ENCODE results near the gene CCDC12.

CCDC12 gene

DNA sequence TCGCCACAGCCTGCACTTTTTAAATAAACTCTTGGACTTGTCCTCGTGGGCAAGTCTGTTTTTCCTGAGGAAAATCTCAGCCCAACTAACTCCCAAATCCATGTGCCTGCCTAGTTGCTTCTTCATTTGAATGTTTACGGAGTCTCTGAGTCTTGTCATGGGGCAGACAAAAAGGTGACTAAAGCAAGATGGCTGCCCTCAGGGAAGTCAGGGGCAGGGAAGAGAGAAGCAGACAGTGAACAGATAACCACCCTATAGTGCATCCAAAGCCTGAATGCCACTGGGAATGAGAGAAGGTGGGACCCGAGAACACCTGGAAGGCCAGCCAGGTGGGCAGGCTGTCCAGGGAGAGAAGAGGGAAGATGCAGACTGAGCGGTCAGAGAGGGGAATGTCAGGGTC is 21.4 kb downstream of the CCDC12 start:
- DNase-seq (ENCODE audit: low read depth) = no peak

DNA sequence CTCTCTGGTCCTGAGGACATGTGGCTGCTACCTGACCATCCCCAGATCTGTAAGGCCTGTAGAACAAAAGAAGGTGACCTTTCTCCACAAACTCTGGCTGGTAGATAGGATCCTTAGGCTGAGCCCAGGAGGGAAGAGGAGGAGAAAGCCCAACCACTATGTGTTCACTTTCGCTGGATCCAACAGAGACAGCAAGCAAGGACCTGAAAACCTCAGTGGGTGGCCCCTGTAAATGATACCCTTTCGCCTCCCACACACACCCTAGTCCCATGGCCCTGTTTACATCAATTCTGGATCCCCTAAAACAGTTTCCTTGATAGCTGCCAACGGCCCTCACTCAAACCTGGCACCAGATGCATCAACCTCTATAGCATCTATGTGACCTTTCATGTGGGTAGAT is 22.4 kb downstream of the CCDC12 start:
- no peak for DNase-seq (ENCODE audit: low read depth)

DNA sequence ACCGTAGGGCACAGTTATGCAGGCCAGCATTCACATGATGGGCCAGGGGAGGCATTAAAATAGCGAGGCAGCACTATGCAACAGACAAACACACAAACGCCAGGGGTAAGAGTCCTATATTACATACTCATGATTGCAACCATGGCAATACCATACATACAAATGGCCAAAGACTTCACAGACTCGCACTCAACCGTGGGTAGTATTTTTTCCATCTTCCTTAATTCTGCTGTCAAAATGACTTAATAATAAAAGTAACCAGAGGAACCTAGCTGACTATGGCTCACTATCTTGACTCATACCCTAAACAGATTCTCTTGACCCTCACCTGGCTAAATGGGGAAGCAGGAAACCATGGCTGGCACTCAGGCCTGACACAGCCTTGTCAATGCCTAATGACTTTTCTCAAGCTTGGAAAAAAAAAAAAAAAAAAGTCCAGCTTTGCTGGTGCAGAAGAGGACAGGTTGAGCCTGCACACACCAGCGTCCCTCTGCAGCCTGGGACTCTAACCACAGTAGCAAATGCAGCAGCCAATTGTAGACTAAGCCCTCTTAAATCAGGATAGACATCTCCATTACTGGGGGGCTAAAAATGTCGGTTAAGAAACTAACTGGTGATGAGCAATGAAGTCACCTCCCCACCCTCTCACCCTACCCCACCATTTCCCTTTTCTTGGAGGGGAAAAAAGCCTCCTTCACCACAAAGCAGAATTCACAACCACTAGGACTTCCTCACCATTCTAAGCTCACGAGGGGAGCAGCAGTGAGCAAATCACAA is 23.1 kb downstream of the CCDC12 start:
- no peak for DNase-seq (ENCODE audit: low read depth)

DNA sequence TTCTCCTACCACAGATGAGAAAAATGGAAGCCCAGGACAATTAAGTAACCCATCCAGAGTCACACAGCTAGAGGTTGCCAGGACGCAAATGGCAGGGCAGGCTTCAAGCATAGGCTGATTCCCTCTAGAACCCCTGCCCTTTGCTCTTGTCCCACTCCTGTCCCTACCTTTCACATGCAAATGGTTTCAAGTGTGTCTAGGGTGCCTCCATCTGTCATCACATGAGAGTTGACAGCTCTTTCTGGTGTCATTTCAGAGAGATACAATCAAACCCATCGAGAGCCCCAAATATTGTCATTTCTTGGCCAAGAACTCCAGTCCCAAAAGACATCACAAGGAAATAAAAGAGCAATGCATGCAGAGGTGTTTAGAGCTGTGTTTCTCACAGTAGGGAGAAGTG is 23.7 kb downstream of the CCDC12 start:
- DNase-seq (ENCODE audit: low read depth) = no peak

DNA sequence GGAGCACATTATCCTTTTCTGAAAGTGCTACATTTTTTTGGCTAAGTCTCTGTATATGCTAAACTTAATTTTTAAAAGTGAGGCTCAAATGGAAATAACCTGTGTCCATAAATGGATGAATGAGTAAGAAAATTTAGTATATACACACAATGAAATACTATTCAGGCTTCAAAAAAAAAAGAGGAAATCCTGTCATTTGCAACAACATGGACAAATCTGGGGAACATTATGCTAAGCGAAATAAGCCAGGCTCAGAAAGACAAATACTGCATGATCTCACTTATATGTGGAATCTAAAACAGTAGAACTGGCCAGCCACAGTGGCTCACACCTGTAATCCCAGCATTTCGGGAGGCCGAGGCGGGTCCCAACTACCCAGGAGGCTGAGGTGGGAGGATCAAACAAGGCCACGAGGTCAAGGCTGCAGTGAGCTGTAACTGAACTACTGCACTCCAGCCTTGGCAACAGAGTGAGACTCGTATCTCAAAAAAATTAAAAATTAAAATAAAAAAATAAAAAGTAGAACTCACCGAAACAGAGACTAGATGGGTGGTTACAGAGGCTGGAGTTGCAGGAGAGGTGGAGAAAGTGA is 25.8 kb downstream of the CCDC12 start:
- no peak for DNase-seq (ENCODE audit: low read depth)

DNA sequence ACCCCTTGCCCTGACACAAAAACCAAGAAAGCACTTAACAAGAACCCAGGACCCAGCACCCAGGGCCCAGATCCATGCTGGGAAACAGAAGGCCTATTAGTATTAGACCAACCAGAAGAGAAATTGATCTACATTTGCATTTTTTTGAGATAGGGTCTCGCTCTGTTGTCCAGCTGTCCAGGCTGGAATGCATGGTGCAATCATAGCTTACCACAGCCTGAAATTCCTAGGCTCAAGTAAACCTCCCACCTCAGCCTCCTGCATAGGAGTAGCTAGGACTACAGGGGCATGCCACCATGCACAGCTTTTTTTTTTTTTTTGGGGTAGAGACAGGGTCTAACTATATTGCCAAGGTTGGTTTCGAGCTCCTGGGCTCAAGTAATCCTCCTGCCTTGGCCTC is 26.4 kb downstream of the CCDC12 start:
- no peak for DNase-seq (ENCODE audit: low read depth)

DNA sequence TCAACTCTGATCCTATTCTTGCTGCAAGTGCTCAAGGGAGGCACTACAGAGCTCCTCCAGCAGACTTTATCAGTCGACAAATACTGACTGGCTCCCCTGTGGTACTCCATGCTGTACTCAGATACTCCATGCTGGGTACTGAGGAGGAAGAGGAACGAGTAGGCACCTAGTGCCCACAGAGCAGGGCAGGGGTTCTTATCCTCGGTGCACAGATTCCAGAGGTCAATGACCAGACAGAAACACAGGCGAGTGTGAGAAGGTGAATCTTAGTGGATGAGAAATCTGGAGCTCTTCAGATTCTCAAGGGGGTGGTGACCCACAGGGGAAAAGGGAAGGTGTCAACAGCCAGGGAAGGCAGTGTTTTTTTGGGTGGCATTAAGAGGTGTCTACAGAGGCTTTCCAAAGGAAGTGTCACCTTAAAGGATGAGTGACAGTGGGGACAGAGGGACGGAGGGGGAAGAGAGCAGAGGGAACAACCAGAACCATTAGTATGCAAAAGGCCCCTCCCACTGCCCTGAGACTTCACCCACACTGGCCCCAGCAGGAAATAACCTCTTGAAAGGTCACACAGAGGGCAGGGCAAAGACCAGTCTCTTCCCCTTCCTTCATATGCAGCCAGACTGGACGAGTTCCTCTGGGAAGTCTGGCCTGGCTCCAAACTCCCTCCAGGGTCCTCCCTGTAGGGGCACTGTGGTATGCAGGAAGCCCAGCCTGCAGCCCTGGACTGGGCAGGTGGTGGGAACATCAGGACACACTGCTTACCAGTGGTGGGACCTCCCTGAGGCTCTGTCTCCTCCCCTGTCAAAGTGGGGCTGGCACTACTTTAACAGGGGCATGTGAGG is 27.5 kb downstream of the CCDC12 start:
- DNase-seq (ENCODE audit: low read depth) = no peak

DNA sequence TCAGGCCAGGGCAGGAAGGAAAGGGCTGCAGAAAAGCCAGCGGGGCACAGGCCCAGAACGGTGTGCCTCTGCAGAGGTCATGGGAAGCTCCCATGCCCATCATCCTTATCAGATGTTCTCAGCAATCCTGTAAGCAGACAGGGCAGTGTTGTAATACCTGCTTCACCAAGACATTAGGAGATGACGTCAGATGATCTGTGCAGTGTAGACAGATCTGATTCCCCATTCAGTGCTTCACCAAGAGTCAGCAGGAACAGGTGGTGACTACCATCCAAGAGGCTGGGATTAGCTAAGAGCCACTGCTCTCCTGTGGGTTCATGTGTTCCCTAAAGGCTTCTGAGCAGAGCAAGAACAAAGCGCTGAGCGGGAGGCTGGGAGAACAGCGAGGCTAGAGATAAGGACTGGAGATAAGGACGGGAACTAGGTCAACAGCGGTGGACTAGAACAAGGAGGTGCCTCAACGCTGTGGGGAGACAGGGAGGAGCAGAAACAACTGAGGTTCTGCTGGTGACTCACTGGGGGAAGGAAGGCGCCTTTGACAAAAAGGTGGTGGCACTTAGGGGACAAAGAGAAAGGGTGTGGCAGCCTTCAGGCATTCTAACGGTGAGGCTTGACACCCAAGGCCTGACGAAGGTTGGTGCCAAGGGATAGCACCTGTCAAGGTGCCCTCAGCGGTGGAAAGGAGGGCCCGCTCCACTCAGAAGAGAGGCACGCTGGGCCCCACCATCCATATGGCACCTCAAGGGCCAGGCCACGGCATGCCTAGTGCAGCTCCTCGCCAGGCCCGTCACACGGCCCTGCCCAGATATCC is 28.4 kb downstream of the CCDC12 start:
- peak; percentile 65 for DNase-seq (ENCODE audit: low read depth)

DNA sequence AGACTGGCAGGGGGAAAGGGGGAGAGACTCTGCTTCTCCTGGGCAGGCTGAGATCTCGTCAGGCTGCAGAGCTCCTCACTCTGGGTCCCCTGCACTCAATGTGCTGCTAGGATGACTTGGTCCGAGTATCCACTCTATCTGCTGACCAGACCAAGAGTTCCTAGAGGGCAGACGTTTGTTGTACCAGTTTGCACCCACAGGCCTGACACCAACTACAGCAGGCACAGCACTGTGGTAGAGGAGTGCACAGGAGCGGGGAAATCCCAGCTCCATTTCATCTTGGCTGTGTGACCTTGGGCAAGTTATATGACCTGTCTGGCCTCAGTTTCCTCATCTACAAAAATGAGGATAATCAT is 29.0 kb downstream of the CCDC12 start:
- no peak for DNase-seq (ENCODE audit: low read depth)

DNA sequence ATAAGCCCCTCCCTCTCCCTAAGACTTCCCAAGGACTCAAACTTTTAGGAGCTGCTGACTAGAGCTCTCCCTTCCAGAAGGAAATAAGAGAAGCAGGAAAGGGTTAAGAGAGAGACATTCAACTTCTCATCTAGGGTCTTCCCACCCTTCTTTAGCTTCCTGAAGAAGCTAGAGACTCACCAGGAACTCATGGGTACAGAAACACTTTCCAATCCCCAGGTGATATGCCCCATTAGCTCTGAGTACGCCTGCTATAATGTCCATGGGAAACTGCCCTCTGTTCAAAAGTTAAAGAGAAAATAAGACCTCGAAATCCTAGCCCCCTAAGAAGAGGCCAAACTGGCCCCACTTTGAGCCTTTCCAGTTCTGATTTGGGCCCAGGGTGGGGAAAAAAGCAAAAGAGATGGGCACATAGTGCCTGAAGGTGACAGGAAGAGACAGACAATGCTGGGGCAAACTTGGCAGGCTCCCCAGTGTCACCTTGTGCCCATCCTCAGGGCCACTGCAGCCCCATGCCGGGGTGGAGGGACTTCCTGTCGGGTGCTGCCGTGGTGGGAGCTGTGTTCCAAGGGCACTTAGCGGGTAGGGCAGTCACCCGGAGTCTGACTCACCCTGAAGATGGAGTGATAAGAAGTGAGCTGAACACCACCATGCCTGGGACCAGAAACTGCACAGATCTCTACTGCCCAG is 29.5 kb downstream of the CCDC12 start:
- DNase-seq (ENCODE audit: low read depth) = peak; percentile 71

DNA sequence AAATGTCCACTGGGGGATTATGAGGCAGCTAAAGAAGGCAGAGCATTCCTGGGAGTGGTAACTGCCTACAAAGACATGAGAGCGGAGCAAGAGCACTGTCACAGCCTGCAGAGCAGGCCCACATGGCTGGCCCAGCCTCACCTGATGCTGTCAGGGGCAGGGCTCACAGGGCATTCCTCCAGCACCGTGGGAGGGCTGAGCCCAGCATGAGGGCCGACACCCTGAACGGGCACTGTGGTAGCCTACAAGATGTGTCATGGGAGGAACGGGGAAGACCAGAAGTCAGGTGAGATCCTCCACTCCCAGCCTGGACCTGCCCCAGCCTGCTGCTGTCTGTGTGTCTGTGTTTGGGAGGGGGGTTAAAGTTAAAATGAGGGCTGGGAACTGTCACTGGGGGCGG is 30.1 kb downstream of the CCDC12 start:
- no peak for DNase-seq (ENCODE audit: low read depth)

DNA sequence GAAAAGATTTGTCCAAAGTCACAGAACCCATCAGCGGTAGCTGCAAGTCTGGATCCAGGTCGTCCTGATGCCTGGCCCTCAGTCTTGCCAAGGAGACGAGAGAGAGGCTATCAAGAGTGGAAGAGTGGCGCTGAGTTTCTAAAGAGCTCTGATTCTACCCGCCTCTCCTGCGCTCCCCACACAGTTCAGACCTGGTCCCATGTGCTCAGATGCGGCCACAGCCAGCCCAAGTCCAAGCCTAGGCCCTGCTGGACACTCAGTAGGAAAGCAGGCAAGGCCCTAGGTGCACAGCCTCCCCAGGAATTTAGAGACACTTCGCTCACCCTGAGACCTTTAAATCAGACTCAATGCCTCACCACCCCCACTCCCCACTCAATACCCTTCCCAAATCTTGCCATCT is 32.4 kb downstream of the CCDC12 start:
- DNase-seq (ENCODE audit: low read depth) = no peak

DNA sequence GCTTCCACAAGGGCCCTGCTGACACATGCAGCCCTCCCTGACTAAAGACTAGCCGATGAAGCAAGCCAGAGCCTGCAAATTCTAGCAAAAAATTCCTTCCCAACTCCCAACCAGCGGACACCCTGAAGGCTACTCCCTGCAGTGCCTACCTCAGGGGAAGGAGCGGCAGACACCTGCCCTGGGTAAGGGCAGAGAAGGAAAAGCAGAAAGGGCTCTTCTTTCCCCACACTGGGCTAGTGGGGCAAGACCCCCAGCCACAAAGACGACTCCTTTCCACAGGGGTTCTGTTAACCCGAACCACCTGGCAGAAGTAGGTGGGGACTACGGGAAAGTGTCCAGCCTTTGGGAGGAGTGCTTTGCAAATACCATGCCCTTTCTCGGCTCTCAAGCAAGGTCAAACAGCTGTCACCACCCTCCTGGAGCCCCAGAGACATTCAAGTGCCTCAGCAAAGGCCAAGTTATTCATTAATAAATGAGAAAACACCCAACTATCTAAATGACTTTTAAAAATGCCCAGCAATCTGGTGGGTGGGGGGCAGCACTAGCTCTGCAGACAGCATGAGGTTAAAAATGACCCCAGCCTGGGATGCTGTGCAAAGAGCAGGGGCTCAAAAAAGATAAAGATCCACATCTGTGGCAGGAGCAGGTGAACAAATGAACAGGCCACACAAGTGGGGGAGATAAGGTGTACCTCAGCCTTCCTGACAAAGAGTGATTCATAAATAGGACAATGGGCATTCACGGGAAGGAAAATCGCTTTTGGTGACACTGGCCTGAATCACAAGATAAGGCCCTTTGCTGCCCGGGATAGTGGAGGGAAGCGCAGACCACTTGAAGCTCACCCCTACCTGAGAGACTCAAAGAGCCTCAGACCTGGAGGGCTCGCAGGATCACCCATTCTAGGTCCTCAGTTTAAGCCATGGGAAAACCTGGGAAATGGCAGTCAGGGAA is 33.0 kb downstream of the CCDC12 start:
- no peak for DNase-seq (ENCODE audit: low read depth)

DNA sequence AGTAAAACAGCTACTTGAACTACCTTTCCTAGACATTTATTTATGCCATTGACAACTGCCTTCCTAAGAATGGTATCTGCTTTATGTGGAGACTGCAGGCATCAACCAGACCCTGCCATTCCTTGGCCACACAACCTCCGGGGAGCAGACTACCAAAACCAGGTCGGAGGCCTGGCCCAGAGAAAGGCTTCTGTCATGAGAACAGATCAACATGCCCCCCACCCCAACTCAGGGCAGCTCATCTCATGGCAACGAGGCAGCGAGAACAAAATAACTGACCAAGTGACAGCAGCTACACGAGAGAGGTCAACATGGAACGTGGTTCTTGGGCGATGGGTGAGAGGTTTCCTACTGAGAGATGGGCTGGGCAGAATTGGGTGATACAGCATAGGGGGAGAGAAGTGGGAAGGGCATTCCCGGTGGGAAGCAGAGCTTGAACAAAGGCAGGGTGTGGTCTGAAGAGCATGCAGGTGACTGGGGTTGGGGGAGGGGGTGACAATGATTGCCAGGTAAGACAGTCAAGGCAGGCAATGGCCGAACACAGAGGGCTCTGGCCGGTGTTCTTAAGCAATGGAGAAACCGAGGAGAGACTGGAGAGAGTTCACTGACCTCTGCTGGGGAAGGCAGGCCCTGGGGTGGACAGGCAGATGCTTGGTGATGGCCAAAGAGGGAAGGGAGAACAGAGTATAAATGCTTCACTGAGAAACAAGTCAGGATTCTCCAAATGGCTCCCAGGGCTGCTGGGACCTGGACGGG is 33.9 kb downstream of the CCDC12 start:
- no peak for DNase-seq (ENCODE audit: low read depth)

DNA sequence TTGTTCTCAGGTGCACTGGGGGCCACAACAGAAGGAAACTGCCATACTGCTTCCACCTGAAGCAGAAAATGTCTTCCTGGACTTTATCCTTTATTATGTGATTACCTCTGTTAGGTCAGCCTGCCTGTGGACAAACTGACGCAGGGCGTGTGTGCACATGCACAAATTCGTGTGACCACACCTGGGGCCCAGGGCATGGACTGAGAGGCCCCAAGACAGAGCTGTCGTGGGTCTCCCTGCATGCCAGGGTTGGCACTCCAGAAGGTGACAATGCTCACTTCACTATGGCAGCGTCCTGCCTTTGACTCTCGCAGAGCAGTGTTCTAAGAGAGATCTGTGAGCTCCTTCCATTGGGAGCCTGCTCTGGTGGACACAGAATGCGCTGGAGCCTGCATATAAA is 34.5 kb downstream of the CCDC12 start:
- DNase-seq (ENCODE audit: low read depth) = no peak

DNA sequence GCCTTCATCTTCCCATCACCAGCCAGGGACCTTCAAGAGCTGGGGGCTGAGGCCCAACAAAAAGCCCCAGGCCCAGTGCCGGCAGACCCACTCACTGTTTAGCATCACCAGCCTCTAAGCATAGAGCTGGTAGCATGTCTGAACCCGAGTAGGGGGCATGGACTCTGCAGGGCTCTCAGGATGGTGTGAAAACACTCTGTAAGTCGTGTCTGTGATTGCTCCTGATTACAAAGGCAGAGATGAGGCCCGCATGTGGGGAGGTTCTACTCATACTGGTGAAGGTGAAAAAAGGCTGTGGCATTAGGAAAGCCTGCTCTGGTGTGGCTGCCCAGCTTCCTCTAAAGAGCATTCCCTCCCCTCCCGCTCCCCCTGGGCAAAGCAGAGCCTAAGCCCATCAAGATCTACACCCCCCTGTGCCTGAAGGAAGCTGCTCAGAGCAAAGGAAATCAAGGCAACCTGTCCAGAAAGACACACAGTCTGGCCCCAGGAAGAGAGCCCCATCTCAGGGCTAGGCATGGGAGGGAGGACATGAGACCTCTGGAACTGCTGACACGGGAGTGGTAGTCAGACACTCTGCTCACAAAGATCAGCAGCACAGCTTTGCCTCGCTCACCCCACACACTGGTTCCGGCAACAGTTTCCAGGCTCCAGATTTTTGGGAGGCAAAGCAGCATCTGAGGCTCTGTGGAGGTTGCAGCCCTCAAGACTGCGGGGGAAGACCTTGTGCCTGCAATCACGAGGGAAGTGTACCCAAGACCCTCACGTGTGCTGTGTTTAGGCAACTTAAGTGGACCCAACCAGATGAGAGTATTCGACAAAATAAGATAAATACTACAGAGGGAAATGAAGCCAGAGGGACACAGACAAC is 36.7 kb downstream of the CCDC12 start:
- no peak for DNase-seq (ENCODE audit: low read depth)

DNA sequence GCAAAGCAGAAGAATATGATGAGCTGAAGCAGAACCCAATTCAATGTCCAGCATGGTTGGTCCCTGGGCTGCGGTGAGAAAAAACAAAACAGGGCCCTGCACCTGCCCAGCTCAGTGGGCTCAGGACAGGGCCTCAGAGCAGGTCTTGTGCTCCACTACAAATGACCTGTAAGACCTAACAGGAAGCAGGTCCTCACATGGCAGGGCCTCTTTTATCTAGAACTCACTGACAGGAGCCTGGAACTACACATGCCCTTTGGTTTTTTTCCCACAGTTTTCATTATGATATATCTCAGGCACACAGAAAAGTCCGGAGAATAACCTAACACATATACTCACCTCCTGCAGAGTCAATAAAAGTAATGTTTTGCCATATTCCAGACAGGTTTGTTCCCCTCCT is 38.4 kb downstream of the CCDC12 start:
- DNase-seq (ENCODE audit: low read depth) = no peak

DNA sequence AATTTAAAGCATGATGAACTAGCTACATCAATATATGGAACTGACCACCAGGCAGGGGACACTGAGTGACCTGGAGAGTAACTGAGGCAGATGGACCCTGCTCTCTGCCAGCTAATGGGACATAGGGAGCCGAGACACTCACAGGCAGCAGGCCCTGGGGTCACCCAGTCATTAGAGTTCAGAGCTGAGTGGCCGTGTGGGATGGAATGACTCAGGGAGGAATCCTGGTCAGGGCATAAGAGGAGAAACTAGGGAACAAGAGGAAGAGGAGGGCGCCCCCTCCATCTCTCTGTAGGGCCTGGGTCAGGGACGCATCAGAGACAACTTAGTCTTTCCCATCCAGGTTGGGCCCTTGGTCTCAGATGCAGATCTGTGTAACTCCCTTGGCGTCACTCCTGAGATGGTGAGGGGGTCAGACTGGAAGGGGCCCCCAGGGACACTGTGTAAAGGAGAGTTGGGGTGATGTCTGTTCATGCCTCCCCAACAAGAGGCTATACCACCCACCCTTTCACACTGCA is 39.8 kb downstream of the CCDC12 start:
- no peak for DNase-seq (ENCODE audit: low read depth)
